Tibial artery (tissue), 4 donors: ENCODE results near the gene ARHGAP15.

Experiments
- DNase-seq, 2 donors: peaks; one replicate each; pipeline ENCODE4 v3.0.0-alpha.2; 2019
- H3K27ac ChIP-seq, 2 donors: fragments of 200-600 bp; sonication (generic) in 1 of 2; 1 replicate in 1 of 2; 2 replicates in 1 of 2; pipeline ENCODE4 v1.5.1; 2018 to 2019; ENCODE audit warnings: mild to moderate bottlenecking in 1 of 2
- H3K27me3 ChIP-seq, 2 donors: fragments of 200-600 bp; sonication (generic) in 1 of 2; one replicate each; pipeline versions ENCODE4 v1.5.1 to v1.6.0; 2016 to 2019
- H3K36me3 ChIP-seq, 3 donors: fragments of 200-600 bp; sonication (generic) in 2 of 3; one replicate each; pipeline ENCODE4 v1.5.1; 2016 to 2019; ENCODE audit warnings: mild to moderate bottlenecking in 2 of 3
- H3K4me1 ChIP-seq, 4 donors: fragments of 200-600 bp; sonication (generic) in 2 of 4; 1 replicate in 3 of 4; 2 replicates in 1 of 4; pipeline ENCODE4 v1.5.1; 2016 to 2019
- H3K4me3 ChIP-seq, 2 donors: fragments of 200-600 bp; sonication (generic) in 1 of 2; 1 replicate in 1 of 2; 2 replicates in 1 of 2; pipeline ENCODE4 v1.5.1; 2018 to 2019; ENCODE audit warnings: mild to moderate bottlenecking in 2 of 2
- H3K9me3 ChIP-seq, 3 donors: fragments of 200-600 bp; sonication (generic) in 1 of 3; one replicate each; pipeline ENCODE4 v1.5.1; 2016 to 2019
- CTCF ChIP-seq, 2 experiments: fragments of 200-600 bp in 1 of 2; fragments of 450-650 bp in 1 of 2; IDR thresholded peaks; one replicate each; pipeline ENCODE4 v1.5.1; 2017 to 2019; ENCODE audit warnings: antibody characterized with exemption in 2 of 2, mild to moderate bottlenecking in 1 of 2, moderate library complexity in 1 of 2
- intact Hi-C: fragments of 100-400 bp; cut with DNase I; formaldehyde crosslinking; loops from one replicate; pipeline ENCODE4 v1.15.0; 2023; ENCODE audit warnings: low total_unique reads

ARHGAP15 gene

GRCh38 chr2:143803936-143804335, 674.7 kb downstream of the ARHGAP15 start:
- TF ChIP-seq CTCF (IDR thresholded peaks at IDR 0.05) = no peak
- intact Hi-C loops = no loop called here
- no peaks in the 10 kb centered on the region for H3K36me3 ChIP-seq
- H3K27me3 ChIP-seq = no peaks in the 10 kb centered on the region
- H3K4me3 ChIP-seq = no peak overlapping the region
- no peak overlapping the region for H3K27ac ChIP-seq
- H3K4me1 ChIP-seq = peaks cover 0 to 21% (median 2%) of the 10 kb centered on the region in 4 donors
- no peaks in the 10 kb centered on the region for H3K9me3 ChIP-seq
- DNase-seq = no peak

GRCh38 chr2:143805666-143806065, 676.4 kb downstream of the ARHGAP15 start:
- Histone ChIP-seq H3K27me3 (no peaks in the 10 kb centered on the region), H3K4me1 (peaks cover 0 to 21% (median 2%) of the 10 kb centered on the region in 4 donors), H3K36me3 (no peaks in the 10 kb centered on the region), H3K27ac (no peak overlapping the region), H3K9me3 (no peaks in the 10 kb centered on the region), H3K4me3 (no peak overlapping the region)
- no peak for TF ChIP-seq CTCF (IDR thresholded peaks at IDR 0.05)
- no peak for DNase-seq
- intact Hi-C loops = no loop called here

- Histone ChIP-seq H3K4me1 (peaks cover 0 to 18% (median 2%) of the 10 kb centered on the region in 4 donors), H3K27ac (no peak overlapping the region), H3K9me3 (no peaks in the 10 kb centered on the region), H3K4me3 (no peak overlapping the region), H3K36me3 (no peaks in the 10 kb centered on the region), H3K27me3 (no peaks in the 10 kb centered on the region)
- DNase-seq = no peak
- intact Hi-C loops = no loop called here
- TF ChIP-seq CTCF (IDR thresholded peaks at IDR 0.05) = no peak
These were observed 678.0 kb downstream of the ARHGAP15 start for GRCh38 chr2:143807192-143807591.

- intact Hi-C loops = no loop called here
- Histone ChIP-seq H3K9me3 (no peaks in the 10 kb centered on the region), H3K27me3 (no peaks in the 10 kb centered on the region), H3K4me3 (no peak overlapping the region), H3K36me3 (no peaks in the 10 kb centered on the region), H3K27ac (no peak overlapping the region), H3K4me1 (peaks cover 0 to 13% (median under 1%) of the 10 kb centered on the region in 4 donors)
- no peak for TF ChIP-seq CTCF (IDR thresholded peaks at IDR 0.05)
- peak in 1 of 2 donors; percentile 49 for DNase-seq
These were observed 678.5 kb downstream of the ARHGAP15 start for GRCh38 chr2:143807671-143808070.

GRCh38 chr2:143808166-143808565, 678.9 kb downstream of the ARHGAP15 start:
- Histone ChIP-seq H3K4me3 (no peak overlapping the region), H3K27me3 (no peaks in the 10 kb centered on the region), H3K27ac (no peak overlapping the region), H3K9me3 (no peaks in the 10 kb centered on the region), H3K36me3 (no peaks in the 10 kb centered on the region), H3K4me1 (peaks cover 0 to 8% (median 0%) of the 10 kb centered on the region in 4 donors)
- intact Hi-C loops = no loop called here
- TF ChIP-seq CTCF (IDR thresholded peaks at IDR 0.05) = no peak
- no peak for DNase-seq

GRCh38 chr2:143815082-143815481, 685.9 kb downstream of the ARHGAP15 start:
- no peak for TF ChIP-seq CTCF (IDR thresholded peaks at IDR 0.05)

More at GRCh38 chr2:143815082-143815481, 685.9 kb downstream of the ARHGAP15 start:
- Histone ChIP-seq H3K36me3 (no peaks in the 10 kb centered on the region), H3K4me1 (no peaks in the 10 kb centered on the region), H3K9me3 (no peaks in the 10 kb centered on the region), H3K4me3 (no peak overlapping the region), H3K27ac (no peak overlapping the region), H3K27me3 (no peaks in the 10 kb centered on the region)
- intact Hi-C loops = no loop called here
- no peak for DNase-seq
